ENCODE measurements around the gene DSN1. TPM values are rescaled to one million over a fixed set of nuclear protein-coding genes. Genes with fewer than 3 reads are reported as not detected.

Gene DSN1
- polyA plus RNA-seq, 1 of the 3 experiments (the other 2 are of a cell fraction) = 7.3 TPM

DNA sequence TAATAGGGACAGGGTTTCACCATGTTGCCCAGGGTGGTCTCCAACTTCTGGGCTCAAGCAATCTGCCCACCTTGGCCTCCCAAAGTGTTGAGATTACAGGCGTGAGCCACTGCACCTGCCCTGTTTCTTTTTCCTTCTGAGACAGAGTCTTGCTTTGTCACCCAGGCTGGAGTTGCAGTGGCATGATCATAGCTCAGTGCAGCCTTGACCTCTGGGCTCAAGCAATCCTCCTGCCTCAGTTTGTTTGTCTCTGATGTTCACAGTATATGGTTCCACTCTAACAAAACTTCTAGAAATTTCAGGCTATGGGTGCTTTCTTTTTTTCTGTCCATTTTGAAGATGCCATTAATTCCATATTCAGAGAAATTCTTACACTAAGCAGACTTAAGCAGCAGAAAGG lies 60.8 kb downstream of the DSN1 start:
- H3K4me2 ChIP-seq = no peak overlapping the region
- no peaks in the 10 kb centered on the region for H3K27me3 ChIP-seq (ENCODE audit: insufficient read depth)
- H3F3A ChIP-seq (replicated peaks; ENCODE audit: insufficient read depth) = no peaks in the 10 kb centered on the region
- H3K36me3 ChIP-seq (replicated peaks in 1 of 2; ENCODE audit: control insufficient read depth in 1 of 2, insufficient read depth in 2 of 2, low read length in 1 of 2) = no peaks in the 10 kb centered on the region
- no peak overlapping the region for H3K9ac ChIP-seq
- no peak for DNase-seq
- H3K9me3 ChIP-seq = no peaks in the 10 kb centered on the region
- no peaks in the 10 kb centered on the region for H3K4me1 ChIP-seq (ENCODE audit: control insufficient read depth in 1 of 2, insufficient read depth in 2 of 2, low read depth in 1 of 2, low read length in 1 of 2)
- ChIA-PET CTCF (interaction anchor here (0.8 to 1.4 kb wide), 2 partner anchors 10 to 32 kb away, joined by 3 read pairs; no protein-coding TSS in a partner anchor), POLR2A (interaction anchor here (0.6 kb wide), 1 partner anchor 62 kb away, joined by 3 read pairs; no protein-coding TSS in a partner anchor)
- TF ChIP-seq YY1 (IDR thresholded peaks at IDR 0.05; ENCODE audit: low read depth) = no peak
- TF ChIP-seq CHD2 (IDR thresholded peaks at IDR 0.05; ENCODE audit: low read length, partially characterized antibody) = no peak
- no peak for TF ChIP-seq TEAD4 (IDR thresholded peaks at IDR 0.05; ENCODE audit: borderline replicate concordance, insufficient read depth)
- TF ChIP-seq GABPA (IDR thresholded peaks at IDR 0.05; ENCODE audit: low read depth) = no peak
- TF ChIP-seq RXRA (IDR thresholded peaks at IDR 0.05; ENCODE audit: borderline replicate concordance, low read depth) = no peak
- TF ChIP-seq MXI1 (IDR thresholded peaks at IDR 0.05; ENCODE audit: low read depth, low read length) = no peak
- TF ChIP-seq, protein P1, sequence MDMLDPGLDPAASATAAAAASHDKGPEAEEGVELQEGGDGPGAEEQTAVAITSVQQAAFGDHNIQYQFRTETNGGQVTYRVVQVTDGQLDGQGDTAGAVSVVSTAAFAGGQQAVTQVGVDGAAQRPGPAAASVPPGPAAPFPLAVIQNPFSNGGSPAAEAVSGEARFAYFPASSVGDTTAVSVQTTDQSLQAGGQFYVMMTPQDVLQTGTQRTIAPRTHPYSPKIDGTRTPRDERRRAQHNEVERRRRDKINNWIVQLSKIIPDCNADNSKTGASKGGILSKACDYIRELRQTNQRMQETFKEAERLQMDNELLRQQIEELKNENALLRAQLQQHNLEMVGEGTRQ (IDR thresholded peaks at IDR 0.05; ENCODE audit: borderline replicate concordance, low read depth, low read length) = no peak
- no peak for TF ChIP-seq NFIC (IDR thresholded peaks at IDR 0.05; ENCODE audit: borderline replicate concordance)
- TF ChIP-seq RFX5 (IDR thresholded peaks at IDR 0.05; ENCODE audit: low read length) = no peak
- no peak for TF ChIP-seq FOXM1 (IDR thresholded peaks at IDR 0.05; ENCODE audit: low read depth)
- TF ChIP-seq TAF1 (IDR thresholded peaks at IDR 0.05; ENCODE audit: borderline replicate concordance, low read depth, low read length) = no peak
- no peak for TF ChIP-seq POLR2AphosphoS5 (IDR thresholded peaks at IDR 0.05; ENCODE audit: low read depth, low read length)
- TF ChIP-seq, protein P2, sequence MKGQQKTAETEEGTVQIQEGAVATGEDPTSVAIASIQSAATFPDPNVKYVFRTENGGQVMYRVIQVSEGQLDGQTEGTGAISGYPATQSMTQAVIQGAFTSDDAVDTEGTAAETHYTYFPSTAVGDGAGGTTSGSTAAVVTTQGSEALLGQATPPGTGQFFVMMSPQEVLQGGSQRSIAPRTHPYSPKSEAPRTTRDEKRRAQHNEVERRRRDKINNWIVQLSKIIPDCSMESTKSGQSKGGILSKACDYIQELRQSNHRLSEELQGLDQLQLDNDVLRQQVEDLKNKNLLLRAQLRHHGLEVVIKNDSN (IDR thresholded peaks at IDR 0.05; ENCODE audit: borderline replicate concordance, low read depth) = no peak
- H3K9me2 ChIP-seq = no peaks in the 10 kb centered on the region
- 89% methylated on average over 1 of the region's 1 CpG for WGBS (ENCODE audit: low lambda C conversion rate)
- H3K4me3 ChIP-seq (ENCODE audit: low read depth in 2 of 2, low read length in 1 of 2) = no peak overlapping the region
- no peak overlapping the region for H2AFZ ChIP-seq (ENCODE audit: low read depth)
- H3K79me2 ChIP-seq (ENCODE audit: insufficient read depth) = no peaks in the 10 kb centered on the region
- no peak overlapping the region for H3K27ac ChIP-seq (ENCODE audit: low read depth in 2 of 2, low read length in 1 of 2)
- H4K20me1 ChIP-seq (ENCODE audit: insufficient read depth) = no peaks in the 10 kb centered on the region

DNA sequence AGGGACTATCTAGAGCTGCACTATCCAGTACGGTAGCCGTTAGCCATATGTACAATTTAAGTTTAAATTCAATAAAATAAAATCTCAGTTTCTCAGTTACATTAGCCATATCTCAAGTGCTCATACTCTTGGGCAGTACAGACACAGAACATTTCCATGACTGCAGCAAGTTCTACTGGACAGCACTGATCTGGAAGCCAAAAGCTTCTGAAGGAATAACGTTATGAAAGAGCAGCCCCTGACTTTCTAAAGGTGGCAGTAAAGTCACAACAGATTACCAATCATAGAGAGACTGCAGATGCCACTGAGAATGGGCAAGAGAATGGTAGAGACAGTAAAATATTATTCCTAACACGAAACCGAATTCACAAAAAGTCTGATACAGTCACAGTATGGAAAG lies 64.4 kb downstream of the DSN1 start:
- H3K4me2 ChIP-seq = no peak overlapping the region
- WGBS (ENCODE audit: low lambda C conversion rate) = 90% methylated on average over 5 of the region's 5 CpGs
- no peak overlapping the region for H3K4me3 ChIP-seq (ENCODE audit: low read depth in 2 of 2, low read length in 1 of 2)
- no peaks in the 10 kb centered on the region for H3K36me3 ChIP-seq (replicated peaks in 1 of 2; ENCODE audit: control insufficient read depth in 1 of 2, insufficient read depth in 2 of 2, low read length in 1 of 2)
- POLR2A ChIA-PET = no interaction called here
- H3K27ac ChIP-seq (ENCODE audit: low read depth in 2 of 2, low read length in 1 of 2) = no peak overlapping the region
- CTCF ChIA-PET = interaction anchor here (0.6 to 1.3 kb wide), 4 partner anchors 20 to 191 kb away, joined by 3 to 5 read pairs (median 4); no protein-coding TSS in a partner anchor
- H3F3A ChIP-seq (replicated peaks; ENCODE audit: insufficient read depth) = no peaks in the 10 kb centered on the region
- H4K20me1 ChIP-seq (ENCODE audit: insufficient read depth) = no peaks in the 10 kb centered on the region
- no peaks in the 10 kb centered on the region for H3K79me2 ChIP-seq (ENCODE audit: insufficient read depth)
- H3K9me3 ChIP-seq = no peaks in the 10 kb centered on the region
- no peaks in the 10 kb centered on the region for H3K9me2 ChIP-seq
- no peak overlapping the region for H2AFZ ChIP-seq (ENCODE audit: low read depth)
- no peaks in the 10 kb centered on the region for H3K4me1 ChIP-seq (ENCODE audit: control insufficient read depth in 1 of 2, insufficient read depth in 2 of 2, low read depth in 1 of 2, low read length in 1 of 2)
- no peak for DNase-seq
- H3K27me3 ChIP-seq (ENCODE audit: insufficient read depth) = no peaks in the 10 kb centered on the region
- TF ChIP-seq JUND (IDR thresholded peaks at IDR 0.05) = no peak
- no peak for TF ChIP-seq EP300 (IDR thresholded peaks at IDR 0.05; ENCODE audit: borderline replicate concordance in 1 of 2, low read depth in 1 of 2, low read length in 1 of 2)
- TF ChIP-seq, protein P3, sequence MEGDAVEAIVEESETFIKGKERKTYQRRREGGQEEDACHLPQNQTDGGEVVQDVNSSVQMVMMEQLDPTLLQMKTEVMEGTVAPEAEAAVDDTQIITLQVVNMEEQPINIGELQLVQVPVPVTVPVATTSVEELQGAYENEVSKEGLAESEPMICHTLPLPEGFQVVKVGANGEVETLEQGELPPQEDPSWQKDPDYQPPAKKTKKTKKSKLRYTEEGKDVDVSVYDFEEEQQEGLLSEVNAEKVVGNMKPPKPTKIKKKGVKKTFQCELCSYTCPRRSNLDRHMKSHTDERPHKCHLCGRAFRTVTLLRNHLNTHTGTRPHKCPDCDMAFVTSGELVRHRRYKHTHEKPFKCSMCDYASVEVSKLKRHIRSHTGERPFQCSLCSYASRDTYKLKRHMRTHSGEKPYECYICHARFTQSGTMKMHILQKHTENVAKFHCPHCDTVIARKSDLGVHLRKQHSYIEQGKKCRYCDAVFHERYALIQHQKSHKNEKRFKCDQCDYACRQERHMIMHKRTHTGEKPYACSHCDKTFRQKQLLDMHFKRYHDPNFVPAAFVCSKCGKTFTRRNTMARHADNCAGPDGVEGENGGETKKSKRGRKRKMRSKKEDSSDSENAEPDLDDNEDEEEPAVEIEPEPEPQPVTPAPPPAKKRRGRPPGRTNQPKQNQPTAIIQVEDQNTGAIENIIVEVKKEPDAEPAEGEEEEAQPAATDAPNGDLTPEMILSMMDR (IDR thresholded peaks at IDR 0.05) = no peak
- no peak for TF ChIP-seq GABPA (IDR thresholded peaks at IDR 0.05; ENCODE audit: low read depth)
- TF ChIP-seq, protein P4, sequence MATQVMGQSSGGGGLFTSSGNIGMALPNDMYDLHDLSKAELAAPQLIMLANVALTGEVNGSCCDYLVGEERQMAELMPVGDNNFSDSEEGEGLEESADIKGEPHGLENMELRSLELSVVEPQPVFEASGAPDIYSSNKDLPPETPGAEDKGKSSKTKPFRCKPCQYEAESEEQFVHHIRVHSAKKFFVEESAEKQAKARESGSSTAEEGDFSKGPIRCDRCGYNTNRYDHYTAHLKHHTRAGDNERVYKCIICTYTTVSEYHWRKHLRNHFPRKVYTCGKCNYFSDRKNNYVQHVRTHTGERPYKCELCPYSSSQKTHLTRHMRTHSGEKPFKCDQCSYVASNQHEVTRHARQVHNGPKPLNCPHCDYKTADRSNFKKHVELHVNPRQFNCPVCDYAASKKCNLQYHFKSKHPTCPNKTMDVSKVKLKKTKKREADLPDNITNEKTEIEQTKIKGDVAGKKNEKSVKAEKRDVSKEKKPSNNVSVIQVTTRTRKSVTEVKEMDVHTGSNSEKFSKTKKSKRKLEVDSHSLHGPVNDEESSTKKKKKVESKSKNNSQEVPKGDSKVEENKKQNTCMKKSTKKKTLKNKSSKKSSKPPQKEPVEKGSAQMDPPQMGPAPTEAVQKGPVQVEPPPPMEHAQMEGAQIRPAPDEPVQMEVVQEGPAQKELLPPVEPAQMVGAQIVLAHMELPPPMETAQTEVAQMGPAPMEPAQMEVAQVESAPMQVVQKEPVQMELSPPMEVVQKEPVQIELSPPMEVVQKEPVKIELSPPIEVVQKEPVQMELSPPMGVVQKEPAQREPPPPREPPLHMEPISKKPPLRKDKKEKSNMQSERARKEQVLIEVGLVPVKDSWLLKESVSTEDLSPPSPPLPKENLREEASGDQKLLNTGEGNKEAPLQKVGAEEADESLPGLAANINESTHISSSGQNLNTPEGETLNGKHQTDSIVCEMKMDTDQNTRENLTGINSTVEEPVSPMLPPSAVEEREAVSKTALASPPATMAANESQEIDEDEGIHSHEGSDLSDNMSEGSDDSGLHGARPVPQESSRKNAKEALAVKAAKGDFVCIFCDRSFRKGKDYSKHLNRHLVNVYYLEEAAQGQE (IDR thresholded peaks at IDR 0.05; ENCODE audit: low read depth, low read length) = no peak
- H3K9ac ChIP-seq = no peak overlapping the region
